Heart right ventricle (tissue), 16 donors: ENCODE results near the gene TICAM2. TPM values are rescaled to one million over a fixed set of nuclear protein-coding genes. Genes with fewer than 3 reads are reported as not detected.

Experiments
- ATAC-seq, 8 donors: fragments of 200-7000 bp; cut with Tn5 transposase; one replicate each; pipeline ENCODE4 v1.9.1; 2020; ENCODE audit warnings: mild to moderate bottlenecking in 8 of 8, moderate library complexity in 8 of 8, moderate number of reproducible peaks in 1 of 8
- DNase-seq, 2 donors: peaks; one replicate each; pipeline ENCODE4 v3.0.0-alpha.2; 2020
- H3K27ac ChIP-seq, 10 donors: fragments of 200-600 bp; sonication (generic) in 2 of 10; one replicate each; pipeline versions ENCODE4 v1.5.0 to v1.8.0; 2020 to 2022; ENCODE audit warnings: mild to moderate bottlenecking in 3 of 10
- H3K27me3 ChIP-seq, 7 donors: fragments of 200-600 bp; one replicate each; pipeline ENCODE4 v1.8.0; 2021 to 2022; ENCODE audit warnings: mild to moderate bottlenecking in 2 of 7
- H3K36me3 ChIP-seq, 9 donors: fragments of 200-600 bp; sonication (generic) in 1 of 9; one replicate each; pipeline versions ENCODE4 v1.5.0 to v1.8.0; 2020 to 2022; ENCODE audit warnings: mild to moderate bottlenecking in 2 of 9
- H3K4me1 ChIP-seq, 9 donors: fragments of 200-600 bp; sonication (generic) in 1 of 9; one replicate each; pipeline versions ENCODE4 v1.5.0 to v1.8.0; 2020 to 2022; ENCODE audit warnings: mild to moderate bottlenecking in 4 of 9
- H3K4me3 ChIP-seq, 10 donors: fragments of 200-600 bp; sonication (generic) in 2 of 10; one replicate each; pipeline versions ENCODE4 v1.5.0 to v1.8.0; 2020 to 2022; ENCODE audit warnings: mild to moderate bottlenecking in 7 of 10, moderate library complexity in 2 of 10
- H3K9me3 ChIP-seq, 11 donors: fragments of 200-600 bp in 10 of 11; sonication (generic) in 2 of 11; one replicate each; pipeline versions ENCODE4 v1.5.0 to v1.8.0; 2013 to 2022; ENCODE audit warnings: mild to moderate bottlenecking in 2 of 11, control low read depth in 1 of 11, moderate library complexity in 1 of 11
- CTCF ChIP-seq, 9 donors: fragments of 200-600 bp; sonication (generic) in 2 of 9; IDR thresholded peaks; one replicate each; pipeline versions ENCODE4 v1.5.0 to v1.8.0; 2021 to 2022; ENCODE audit warnings: antibody characterized with exemption in 9 of 9, mild to moderate bottlenecking in 5 of 9, moderate library complexity in 1 of 9
- WGBS, 2 donors: extraction: QIAGEN DNeasy Blood & Tissue Kit; methylation state at CpG; one replicate each; pipeline ENCODE4 v1.1.7; 2013; ENCODE audit warnings: inconsistent platforms in 1 of 2; 5-methylcytosine and 5-hydroxymethylcytosine counted together
- intact Hi-C, 10 donors: fragments of 100-400 bp; cut with DNase I; formaldehyde crosslinking; loops; one replicate each; pipeline versions ENCODE4 v1.11.1 to v1.14.2; 2022
- polyA plus RNA-seq, 2 donors: library from polyadenylated mRNA; stranded (reverse); fragments of 200-250 nt; gene quantifications; one replicate each; pipeline ENCODE4 v1.2.3, GENCODE V29; 2013
- total RNA-seq, 10 donors: library from RNA; stranded (reverse); fragmentation: NEBNext Ultra II Directional in 3 of 10; extraction: Animal tissue kit (Norgen Biotek cat#: 25700) in 3 of 10; gene quantifications; one replicate each; pipeline versions ENCODE4 v1.2.1 to v1.2.4, GENCODE V29; 2021 to 2023
- donor health status: Arrhythmogenic right ventricular cardiomyopathy.
- donor health status: ischemic (EF 13 %, LVEDD 7.1; RV severe dilation, severe dysfunction).
- donor health status: healthy with polysubstance abuse.
- donor health status: DM: no; HTN: yes; CAD: no.
- donor health status: DM: no; HTN: no; CAD: no.
- donor health status: ischemic (EF 25% LVEDD 6.9; RV normal size, moderate dysfunction).
- donor health status: ischemic (EF 25% LVEDD 5.7; RV mildly dilated, moderate dysfunction).
- donor health status: healthy.
- donor health status: DM: yes; HTN: yes; CAD: no.
- donor health status: Ischemic cardiomyopathy.
- donor health status: ischemic (EF 35%, LVEDD 5.7; RV mildly dilated, moderate dysfunction).
- donor health status: nonischemic (EF 11% LVEDD 7.7; RV severe dilation, severe dysfunction).
- donor health status: DM: yes; HTN: yes; CAD: no.
- donor health status: PGD.
- donor health status: ischemic (EF 29% LVEDD 5.4; RV normal size, mild dysfunction).
- donor health status: nonischemic (EF 23%, LVEDD 6.1; RV moderate dilation, normal function).

Gene TICAM2
- total and polyA plus RNA-seq, 12 donors = 1.2 to 4.4 (median 1.9) TPM

- no peak for TF ChIP-seq CTCF (IDR thresholded peaks at IDR 0.05)
- H3K4me3 ChIP-seq = no peak overlapping the region
- DNase-seq (no peak), ATAC-seq (no peak)
- no peaks in the 10 kb centered on the region for H3K36me3 ChIP-seq
- H3K9me3 ChIP-seq = no peaks in the 10 kb centered on the region
- peaks cover 0 to 10% (median 6%) of the 10 kb centered on the region in 9 donors for H3K4me1 ChIP-seq
- 83 to 84% methylated on average over 4 of the region's 4 CpGs for WGBS, 2 donors
- H3K27me3 ChIP-seq = peaks cover 0 to 7% (median 0%) of the 10 kb centered on the region in 7 donors
- intact Hi-C loops = no loop called here
- H3K27ac ChIP-seq = no peak overlapping the region
These were observed 35.2 kb upstream of the TICAM2 start for GRCh38 chr5:115637507-115637906.

GRCh38 chr5:115636008-115636407 is 33.7 kb upstream of the TICAM2 start:
- intact Hi-C loops = no loop called here
- no peaks in the 10 kb centered on the region for H3K9me3 ChIP-seq
- no peaks in the 10 kb centered on the region for H3K36me3 ChIP-seq
- peaks cover 0 to 10% (median 6%) of the 10 kb centered on the region in 9 donors for H3K4me1 ChIP-seq
- TF ChIP-seq CTCF (IDR thresholded peaks at IDR 0.05) = no peak
- H3K4me3 ChIP-seq = no peak overlapping the region
- WGBS, 2 donors = 65 to 72% methylated on average over 1 of the region's 1 CpG
- H3K27me3 ChIP-seq = no peaks in the 10 kb centered on the region
- no peak overlapping the region for H3K27ac ChIP-seq
- no peak for ATAC-seq
- no peak for DNase-seq

- no peaks in the 10 kb centered on the region for H3K9me3 ChIP-seq
- peak overlapping the region in 8 of 10 donors; percentile 18 to 56 (median 41) for H3K4me3 ChIP-seq
- H3K27me3 ChIP-seq = no peaks in the 10 kb centered on the region
- ATAC-seq (peak; percentile 80 to 99 (median 97)), DNase-seq (peak; percentile 86 to 88)
- intact Hi-C loops = loop anchor here in 8 of 10 donors (2.0 to 5.0 kb wide), 8 partner anchors 196 to 443 kb away; partner anchors contain the start of genes AP3S1 (in 3 of the 8) and ATG12 (in 3 of the 8)
- 11 to 17% methylated on average over 8 of the region's 8 CpGs for WGBS, 2 donors
- peak overlapping the region; percentile 20 to 74 (median 55) for H3K27ac ChIP-seq
- H3K36me3 ChIP-seq = no peaks in the 10 kb centered on the region
- peaks cover 0 to 10% (median 6%) of the 10 kb centered on the region in 9 donors for H3K4me1 ChIP-seq
- TF ChIP-seq CTCF (IDR thresholded peaks at IDR 0.05) = peak; percentile 71 to 94 (median 91)
These were observed 32.3 kb upstream of the TICAM2 start for GRCh38 chr5:115634343-115635132.

- ATAC-seq (no peak), DNase-seq (no peak)
- WGBS, 2 donors = 86 to 91% methylated on average over 1 of the region's 1 CpG
- Histone ChIP-seq H3K4me1 (peaks cover 0 to 22% (median 11%) of the 10 kb centered on the region in 9 donors), H3K36me3 (no peaks in the 10 kb centered on the region), H3K27ac (no peak overlapping the region), H3K27me3 (no peaks in the 10 kb centered on the region), H3K4me3 (no peak overlapping the region), H3K9me3 (no peaks in the 10 kb centered on the region)
- TF ChIP-seq CTCF (IDR thresholded peaks at IDR 0.05) = no peak
- intact Hi-C loops = loop anchor here in 6 of 10 donors (5.0 to 10.0 kb wide), 4 partner anchors 85 to 447 kb away; partner anchors contain the start of genes AP3S1 (in 3 of the 6), ATG12 (in 3 of the 6) and FEM1C (in 1 of the 6)
These were observed 27.6 kb upstream of the TICAM2 start for GRCh38 chr5:115629903-115630302.
